RPMI8226 (cell line): ENCODE measurements around the gene DGCR6L.
A peak's percentile ranks its signal among the peaks of the same experiment; 100 is the strongest.
"Not testable (repeated sequence)": the region's sequence is repeated elsewhere in the genome, so short reads cannot be mapped to it uniquely, and the experiment has no call there.

ENCODE experiments used
- DNase-seq: peaks from one replicate; pipeline ENCODE4 v3.0.0-alpha.2; 2015

Gene DGCR6L

DNA sequence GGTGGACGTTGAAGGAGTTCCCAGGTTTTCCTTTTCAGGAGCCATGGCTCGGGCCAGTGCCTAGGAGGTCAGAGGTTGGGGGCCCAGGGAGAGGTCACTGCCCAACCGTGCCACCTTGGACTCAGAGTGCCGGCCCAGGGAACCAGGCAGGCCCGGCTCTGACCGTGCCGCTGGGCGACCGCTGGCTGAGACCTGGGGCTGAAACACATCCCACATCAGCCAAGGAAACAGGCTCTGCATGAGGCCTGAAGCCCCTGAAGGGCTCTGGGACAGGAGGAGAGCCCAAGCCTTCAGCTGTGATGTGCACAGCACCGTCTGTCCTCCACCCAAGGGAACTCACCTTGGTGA lies 29.8 kb downstream of the DGCR6L start:
- no peak for DNase-seq

DNA sequence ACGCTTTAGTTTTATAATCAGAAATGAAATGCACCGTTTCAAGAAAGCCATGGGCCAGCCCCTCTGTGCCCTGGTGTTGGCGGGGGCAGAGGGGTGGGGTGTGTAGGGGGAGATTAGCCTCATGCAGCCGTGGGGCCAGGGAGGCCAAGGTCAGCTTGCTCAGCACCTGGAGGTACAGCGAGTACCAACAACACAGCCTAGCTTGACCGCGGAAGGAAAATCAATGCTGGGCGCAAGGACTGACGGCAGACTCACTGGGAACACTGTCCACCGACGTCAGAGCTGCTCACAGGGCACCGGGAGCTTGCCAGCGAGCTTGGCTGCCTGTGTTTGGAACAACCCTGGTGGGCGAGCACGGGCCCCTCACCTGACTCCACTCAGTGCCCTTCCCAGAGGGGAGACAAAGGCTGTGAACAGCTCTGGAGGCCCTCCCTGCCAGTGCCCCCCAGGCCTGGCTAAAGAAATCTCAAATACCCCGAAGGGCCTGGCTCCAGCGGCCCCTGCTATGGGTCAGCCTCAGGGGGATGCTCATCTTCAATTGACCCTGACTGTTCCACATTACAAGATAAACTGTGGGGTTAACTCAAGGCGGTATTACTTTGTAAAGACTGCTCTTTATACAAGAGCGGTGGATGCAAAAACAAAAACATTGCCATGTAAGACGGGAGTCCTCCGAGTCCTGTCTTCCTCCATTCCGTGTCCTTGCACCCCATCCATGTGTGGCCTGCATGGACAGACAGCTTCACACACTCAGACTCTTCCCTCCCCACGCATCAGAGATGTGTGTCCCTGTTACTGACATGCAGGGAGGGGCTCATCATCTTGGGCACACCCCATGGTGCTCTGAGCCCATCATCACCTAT lies 30.4 kb downstream of the DGCR6L start:
- DNase-seq = not testable (repeated sequence)

DNA sequence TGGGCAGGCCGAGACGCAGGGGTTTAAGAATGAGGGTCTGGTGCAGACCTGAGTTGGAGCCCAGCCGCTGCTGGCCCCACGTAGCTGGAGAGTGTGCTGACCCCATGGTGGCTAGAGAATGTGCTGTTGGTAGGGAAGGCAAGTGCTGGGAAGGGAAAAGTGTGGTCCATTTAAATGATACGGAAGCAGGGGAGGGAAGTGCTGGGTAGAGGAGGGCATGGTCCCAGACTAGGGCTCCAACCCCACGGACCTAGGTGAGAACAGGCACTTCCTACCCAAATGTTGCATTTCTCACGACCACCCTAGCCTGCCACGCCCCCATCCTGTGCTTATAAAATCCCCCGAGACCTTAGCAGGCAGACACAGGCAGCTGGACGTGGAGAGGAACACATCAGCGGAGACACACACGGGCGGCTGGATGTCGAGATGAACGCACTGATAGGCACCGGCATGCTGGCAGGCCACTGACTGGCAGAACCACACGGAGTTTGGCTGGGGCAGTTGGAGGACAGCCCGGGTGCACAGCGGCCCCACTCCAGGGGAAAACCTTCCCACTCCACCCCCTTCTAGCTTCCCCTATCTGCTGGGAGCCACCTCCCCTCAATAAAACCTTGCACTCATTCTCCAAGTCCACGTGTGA lies 33.0 kb downstream of the DGCR6L start:
- not testable (repeated sequence) for DNase-seq

DNA sequence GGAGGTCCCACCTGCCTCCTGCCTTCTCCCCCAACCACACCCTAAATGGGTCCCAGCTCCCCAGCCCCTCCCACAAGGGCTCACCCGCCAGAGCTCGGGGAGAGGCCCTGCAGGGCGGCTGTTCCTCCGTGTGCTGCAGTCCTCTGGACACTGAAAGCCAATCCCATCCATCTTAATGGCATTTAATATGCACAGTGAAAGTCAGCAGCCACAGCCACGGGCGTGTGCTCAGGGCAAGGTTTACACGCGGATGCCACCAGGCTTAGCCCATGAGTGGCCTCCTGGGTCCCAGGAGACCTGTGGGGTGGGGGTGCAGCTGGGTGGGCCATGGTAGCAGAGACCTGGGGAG lies 33.6 kb downstream of the DGCR6L start:
- DNase-seq = not testable (repeated sequence)

DNA sequence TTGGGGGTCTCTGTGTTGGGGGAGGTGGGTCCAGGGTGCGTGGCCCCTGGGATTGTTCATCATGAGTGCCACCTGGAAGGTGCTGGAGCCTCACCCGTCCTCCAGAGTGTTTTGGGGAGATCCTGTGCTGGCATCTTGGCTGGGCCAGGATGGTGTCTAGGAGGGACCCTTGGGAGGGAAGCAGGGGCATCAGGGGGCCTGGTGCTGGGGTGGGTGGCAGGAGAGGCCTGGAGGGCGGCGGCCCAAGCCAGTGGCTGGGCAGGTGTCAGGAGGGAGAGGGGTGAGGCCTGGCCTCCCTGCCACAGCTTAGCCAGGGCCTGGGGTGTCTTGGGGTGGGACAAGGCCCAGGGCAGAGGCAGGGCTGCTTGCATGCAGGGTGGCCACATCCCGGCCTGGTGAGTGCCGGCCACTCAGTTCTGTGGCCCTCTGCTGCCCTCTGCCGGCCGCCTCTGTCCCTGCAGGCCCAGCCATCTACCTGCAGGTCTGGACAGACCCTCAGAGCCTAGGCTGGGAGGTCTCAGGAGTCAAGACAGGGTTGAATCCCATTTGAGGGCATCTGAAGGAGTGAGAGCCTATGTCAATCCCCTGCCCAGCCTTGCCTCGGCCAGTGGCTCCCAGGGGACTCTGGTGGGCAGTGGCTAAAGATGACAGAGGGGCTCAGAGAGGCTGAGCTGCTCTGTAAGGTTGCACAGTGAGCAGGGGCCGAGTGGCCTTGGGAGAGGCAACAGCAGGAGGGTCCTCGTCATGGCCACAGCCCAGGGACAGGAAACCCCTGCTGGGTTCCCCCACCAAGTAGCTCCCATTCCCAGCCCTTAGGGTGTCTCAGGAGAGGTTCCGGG lies 34.2 kb downstream of the DGCR6L start:
- DNase-seq = peak; percentile 33

DNA sequence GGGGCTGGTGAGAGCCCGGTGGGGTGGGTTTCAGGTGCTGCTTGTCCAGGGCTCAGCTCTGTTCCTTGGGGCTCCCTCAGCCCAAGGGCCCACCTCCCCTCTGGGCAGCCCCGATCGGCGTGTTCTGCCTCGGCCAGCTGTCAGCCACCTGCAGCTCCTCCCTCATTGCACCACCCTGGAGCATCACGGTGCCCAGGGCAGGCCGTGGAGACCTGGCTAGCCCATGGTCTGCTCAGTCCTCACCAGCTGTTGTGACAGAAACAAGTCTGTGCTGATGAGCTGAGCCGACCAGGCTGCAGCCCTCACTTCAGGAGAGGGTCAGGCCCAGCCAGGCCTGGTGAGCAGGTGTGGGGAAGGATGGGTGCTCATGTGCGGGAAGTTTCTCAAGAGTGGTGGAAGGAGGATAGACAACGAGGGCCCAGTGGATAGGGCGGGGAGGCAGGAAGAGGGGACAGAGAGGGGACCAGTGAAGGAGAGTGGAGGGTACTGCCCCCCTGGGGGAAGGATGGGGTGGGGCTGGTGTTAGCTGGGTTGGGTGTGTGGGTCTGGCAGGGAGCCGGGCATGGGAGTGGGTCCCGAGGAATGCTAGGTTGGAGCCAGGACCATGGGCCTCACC lies 35.3 kb downstream of the DGCR6L start:
- DNase-seq = no peak

DNA sequence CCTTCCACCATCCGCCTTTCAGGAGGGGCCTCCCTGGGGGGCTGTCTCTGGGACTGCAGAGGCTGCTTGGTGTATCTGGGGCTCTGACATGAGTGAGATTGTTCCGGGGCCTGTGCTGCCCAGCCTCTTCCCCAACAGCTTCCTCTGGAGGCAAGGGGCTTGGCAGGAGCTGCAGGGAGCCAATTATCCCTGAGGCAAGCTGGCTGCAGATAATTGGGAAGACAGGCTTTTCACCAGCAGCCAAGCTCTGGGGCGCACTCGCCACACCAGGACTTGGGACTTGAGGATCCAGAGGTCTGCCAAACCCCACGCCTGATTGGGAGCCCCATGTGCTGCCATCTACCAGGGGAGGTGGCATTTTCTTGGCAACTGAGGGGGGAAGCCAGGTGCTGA lies 36.2 kb downstream of the DGCR6L start:
- DNase-seq = no peak

DNA sequence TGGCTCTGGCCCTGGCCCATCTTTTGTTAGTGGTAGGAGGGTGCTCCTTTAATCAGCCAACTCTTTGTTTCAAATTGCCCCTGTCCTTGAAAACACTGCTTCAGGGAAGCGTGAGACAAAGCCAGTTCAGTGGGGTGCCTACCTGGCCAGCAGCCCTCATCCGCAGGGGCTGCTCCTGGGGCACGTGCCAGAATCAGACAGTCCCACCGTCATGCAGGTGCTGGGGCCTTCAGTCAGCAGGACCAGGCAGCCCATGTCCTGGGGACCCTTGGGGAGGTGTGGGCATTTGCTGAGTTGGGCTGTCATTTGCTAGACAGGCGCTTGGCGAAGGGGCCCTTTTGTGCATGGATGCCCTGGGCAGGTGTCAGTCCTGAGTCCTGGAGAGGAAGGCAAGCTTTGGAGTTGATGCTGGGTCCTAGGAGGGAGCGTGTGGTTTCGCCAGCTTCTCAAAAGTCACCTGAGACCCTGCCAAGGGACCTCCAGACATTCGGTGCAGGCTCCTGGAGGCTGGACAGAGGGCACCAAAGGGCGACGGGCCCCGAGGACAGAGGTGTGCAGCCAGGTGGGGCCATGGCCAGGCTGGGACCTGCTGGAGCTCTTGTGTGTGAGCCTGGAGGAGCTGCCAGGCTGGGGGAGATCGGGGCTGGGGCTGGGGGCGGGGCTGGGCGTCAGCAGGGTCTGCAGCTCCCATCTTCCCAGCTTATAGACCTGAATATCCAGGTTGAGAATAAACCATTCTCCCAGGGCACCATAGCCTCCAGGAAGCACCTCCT lies 36.8 kb downstream of the DGCR6L start:
- DNase-seq = no peak

DNA sequence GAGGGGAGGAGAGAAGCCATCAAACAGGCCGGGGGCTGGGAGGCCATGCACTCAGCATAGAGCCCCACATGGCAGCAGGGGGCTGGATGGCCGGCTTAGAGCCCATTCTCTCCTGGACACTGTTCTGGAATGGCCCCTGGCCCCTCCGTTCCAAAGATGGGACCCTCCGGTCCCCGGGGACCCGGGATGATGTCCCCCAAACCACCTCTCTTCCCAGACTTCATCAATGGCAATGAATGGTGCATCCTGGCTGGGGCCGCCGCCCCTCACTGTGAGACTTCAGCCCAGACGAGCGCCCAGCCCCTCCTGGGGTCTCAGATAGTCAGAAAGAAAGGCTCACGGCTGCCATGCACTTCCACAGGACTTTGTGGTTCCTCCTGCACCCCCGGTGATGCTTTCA lies 38.0 kb downstream of the DGCR6L start:
- no peak for DNase-seq

DNA sequence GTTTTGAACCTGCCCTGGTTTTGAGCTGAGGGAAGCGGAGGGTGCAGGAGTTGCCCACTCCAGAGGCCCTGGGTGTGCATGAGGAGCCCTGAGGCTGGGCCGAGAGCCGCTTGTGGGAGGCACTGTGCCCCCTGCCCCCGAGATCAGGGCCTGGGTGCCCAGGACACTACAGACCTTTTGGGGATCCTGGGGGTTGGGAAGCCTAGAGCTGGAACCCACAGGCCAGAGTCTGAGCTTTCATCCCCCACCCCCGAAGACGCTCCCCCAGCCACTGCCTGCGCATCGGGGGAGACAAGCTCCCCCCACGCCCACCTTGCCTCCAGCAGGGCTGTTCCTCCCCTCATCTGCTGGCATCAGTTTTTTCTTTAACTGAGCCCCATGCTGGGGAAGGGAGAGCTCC lies 38.4 kb downstream of the DGCR6L start:
- DNase-seq = not testable (repeated sequence)

DNA sequence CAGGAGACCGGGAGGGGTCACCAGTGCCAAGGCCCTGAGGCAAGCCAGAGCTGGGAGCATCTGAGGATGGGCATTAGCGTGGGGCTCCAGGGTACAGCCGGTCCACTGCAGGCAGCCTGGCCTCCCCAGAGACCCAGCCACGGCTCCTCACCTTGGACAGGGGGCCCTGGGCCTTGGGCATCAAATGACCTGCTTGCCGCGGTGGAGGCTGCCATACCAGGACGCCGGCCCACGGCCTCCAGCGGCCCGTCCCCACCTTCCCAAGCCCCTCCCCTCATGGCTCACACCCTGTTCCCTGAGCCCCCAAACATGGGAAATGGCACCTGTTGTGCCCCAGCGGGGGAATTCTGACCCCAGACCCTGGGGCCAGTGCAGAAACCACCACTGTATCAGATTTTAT lies 39.0 kb downstream of the DGCR6L start:
- DNase-seq = no peak

DNA sequence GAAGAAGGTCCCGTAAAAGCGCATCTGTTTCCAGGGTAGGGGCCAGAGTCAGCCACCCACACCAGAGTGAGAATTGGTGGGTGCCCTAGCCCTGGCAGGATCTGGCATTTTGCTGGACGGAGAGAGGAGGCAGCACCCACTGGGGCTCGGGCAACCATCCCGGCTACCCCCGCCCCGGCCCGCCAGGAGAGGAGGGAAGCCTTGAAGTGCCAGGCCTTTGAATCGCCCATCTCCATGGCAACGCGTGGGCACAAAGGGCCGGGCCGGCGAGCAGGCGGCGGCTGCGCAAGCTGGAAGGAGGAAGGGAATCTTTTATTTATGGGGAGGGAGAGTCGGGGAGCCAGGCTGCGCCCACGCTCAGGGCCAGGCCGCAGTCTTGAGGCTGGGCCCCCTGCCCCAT lies 39.7 kb downstream of the DGCR6L start:
- DNase-seq = not testable (repeated sequence)

DNA sequence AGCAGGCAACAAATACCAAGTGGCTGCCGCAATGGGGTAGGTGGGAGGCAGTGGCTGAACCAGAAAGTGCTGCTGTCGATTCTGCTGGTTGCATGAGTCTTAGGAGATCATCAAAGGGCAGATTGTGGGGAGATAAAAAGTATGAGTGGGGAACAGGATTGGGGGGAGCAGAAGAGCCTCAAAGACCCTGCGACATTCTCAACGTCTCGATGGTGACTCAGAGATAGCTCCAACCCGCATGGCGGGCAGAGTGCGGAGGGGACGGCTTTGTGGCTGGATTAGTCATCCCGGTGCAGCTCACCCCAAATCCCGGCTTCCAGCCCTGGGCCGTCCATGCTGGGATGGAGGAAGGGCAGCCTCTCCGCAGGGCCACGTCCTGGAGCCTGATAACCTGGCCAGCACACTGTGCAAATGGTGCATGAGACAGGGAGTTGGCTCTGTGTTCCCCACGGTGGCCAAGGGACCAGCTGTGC lies 40.2 kb downstream of the DGCR6L start:
- no peak for DNase-seq

DNA sequence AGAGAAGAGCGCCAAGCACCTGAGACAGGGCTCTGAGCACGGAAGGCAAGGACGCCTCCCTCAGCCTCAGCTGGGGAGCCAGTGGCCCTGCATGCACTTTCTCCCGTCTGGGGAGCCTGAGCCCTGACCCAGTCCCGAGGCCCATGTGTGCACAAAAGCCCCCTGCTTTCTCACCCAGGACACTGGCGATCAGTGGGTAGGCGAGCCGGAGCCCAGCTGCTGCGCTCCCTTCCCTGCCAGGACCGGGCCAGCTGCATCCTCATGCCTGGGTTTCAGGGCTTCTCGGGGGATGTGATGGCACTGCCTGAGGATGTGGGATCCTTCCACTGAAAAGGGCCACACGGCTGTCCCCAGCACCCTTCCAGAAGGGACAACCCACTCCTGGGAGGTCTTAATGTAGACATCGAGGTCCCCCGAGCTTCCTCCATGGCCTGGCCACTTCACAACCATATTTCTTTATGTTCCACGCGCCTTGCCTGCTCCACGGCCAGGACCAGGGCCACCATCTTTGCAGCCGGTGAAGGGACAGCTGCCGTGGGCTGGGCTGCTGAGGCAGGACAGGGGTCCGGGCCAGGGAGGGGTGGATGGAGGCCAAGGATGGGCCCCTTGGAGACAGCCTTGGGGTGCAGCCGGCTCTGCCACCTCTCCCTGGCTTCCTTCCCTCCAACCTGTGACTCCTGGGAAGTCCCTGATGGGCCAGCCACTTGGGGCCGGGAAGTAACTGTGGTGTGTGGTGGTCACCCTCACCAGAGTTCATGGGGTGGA lies 41.0 kb downstream of the DGCR6L start:
- DNase-seq = not testable (repeated sequence)

DNA sequence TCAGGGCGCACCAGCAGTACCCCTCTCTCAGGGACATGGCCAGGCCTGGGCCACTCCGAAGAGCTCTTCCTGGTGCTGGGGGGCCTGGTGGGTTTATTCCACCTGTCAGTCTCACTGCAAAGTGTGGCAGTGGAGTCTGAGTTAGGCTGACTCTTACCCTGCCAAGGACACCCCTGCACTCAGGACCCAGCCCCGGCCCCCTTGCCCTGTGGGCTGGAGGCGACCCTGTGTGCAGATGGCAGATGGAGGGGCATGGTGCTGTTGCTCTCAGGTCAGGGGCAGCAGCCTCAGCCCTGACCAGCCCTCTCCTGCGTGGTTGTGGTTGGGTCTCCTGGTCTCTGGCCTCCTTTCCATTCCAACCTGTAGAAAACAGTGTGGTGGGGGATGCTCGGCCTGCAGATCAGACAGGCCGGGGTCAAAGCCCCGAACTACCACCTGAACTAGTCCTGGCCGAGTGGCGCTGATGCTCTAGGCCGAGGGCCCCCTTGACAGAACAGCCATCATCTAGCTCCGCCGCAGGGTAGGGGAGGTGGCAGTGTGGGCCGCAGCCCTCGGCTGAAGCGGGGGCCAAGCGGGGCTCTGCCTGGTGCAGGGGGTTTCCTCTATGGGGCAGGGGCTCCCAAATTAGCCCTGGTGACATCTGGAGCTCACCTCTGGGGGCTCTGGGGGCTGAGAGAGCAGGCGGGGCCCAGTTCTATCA lies 41.8 kb downstream of the DGCR6L start:
- not testable (repeated sequence) for DNase-seq

DNA sequence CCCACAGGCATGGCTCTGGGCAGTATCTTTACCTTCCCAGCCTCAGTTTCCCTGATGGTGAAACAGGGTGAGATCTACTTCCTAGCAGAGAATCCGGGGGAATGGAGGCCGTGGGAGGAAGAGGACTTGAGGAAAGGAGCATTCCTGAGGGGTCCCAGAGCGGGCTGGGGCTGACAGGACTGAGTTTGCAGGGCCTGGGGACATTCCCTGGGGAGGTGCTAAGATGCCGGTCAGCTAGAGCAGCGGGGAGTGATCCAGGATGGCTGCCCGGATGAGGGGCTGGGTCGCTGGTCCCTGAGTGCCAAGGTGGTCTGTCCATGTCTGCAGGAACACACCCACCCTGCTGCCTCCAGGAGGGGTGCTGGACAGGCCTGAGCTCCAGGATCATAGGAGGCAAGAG lies 43.4 kb downstream of the DGCR6L start:
- DNase-seq = no peak

DNA sequence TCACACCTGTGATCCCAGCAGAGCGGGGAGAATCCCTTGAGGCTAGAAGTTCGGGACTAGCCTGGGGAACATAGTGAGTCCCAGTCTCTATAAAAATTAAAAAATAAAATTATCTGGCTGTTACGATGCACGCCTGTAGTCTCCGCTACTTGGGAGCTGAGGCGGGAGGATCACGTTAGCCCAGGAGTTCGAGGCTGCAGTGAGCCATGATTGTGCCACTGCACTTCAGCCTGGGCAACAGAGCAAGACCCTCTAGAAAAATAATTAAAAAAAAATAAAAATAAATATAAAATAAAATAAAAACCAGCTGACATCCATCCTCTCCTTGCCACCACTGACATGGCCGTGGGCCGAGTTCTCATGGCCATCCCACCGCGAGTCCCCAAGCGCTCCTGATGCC lies 44.0 kb downstream of the DGCR6L start:
- DNase-seq = no peak

DNA sequence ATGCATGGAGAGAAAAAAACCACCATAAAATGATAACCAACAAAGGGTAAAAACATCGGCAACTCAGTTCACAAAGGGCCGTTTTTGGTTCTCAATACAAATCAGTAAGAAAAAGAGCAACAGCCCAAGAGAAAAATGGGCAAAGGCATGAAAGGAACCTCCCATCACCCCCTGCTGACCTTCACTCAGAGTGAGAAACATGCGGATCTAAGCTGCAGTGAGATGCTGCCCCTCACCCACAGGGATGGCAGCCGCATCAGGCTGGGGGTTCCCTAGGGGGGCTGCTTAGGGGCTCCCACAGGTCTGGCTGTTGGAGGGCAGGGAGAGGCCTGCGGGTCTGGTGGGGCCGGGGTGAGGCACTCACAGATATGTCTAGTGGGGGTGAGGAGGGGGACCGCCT lies 44.5 kb downstream of the DGCR6L start:
- DNase-seq = not testable (repeated sequence)

DNA sequence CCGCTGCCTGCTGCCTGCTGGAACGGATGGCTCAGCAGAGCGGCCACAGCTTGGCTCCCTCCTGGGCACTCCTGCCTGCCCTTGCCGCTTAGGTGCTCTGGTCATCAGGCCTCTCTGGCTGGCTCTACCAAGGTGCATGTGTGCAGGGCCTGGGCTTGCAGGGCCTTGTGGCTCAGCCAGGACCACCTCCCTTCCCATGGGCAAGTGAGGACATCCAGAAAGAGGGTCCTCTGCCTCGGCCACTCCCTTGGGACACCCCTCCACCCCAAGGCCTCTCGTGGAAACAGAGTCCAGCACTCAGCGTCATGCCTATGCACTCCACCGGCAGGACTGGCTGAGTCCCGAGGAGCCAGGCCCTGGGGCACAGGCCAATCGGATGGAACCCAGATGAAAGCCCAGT lies 45.5 kb downstream of the DGCR6L start:
- not testable (repeated sequence) for DNase-seq

DNA sequence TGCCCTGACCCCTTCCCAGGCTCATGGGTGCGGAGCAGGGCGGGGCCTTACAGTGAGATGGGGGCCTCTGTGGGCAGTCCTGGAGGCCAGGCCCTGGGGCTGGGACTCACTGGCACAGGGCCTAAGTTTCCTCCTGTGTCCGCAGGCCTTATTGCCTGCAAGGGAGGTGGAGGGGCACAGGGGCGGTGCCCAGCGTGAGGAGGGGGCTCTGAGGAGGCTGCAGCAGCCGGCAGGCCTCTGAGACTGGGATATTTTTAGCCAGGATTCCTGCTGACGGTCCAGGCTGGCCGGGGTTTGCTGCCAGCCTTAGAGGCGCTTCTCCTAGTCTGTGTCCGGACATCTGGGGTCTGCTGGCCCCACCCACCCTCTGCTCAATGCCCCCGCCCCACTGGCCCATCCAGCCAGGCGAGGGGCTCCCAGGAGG lies 46.1 kb downstream of the DGCR6L start:
- no peak for DNase-seq

DNA sequence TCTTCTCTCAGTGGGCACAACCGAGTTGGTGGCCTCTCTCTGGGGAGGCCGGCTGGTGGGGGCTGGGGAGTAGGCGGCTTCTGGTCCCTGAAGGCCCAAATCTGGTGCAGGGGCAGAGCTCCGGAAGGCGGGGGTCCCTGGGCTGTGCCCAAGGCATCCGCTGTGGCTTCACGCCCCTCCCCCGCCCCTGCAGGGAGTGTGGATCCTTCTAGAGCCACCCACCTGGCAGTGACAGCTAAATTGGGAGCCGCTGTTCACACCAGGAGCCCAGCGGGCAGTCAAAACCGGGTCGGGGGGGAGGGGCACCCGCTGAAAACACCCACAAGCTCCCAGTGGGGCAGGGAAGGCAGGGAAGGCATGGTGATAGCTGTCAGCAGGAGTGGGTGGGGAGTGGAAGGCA lies 47.2 kb downstream of the DGCR6L start:
- DNase-seq = no peak
